Body of pancreas (tissue), 4 donors: ENCODE data around the gene DIP2A.

Source experiments
- CTCF ChIP-seq, 7 experiments: fragments of 450-650 bp in 4 of 7; fragments of 200-600 bp in 3 of 7; sonication (generic) in 3 of 7; IDR thresholded peaks; one replicate each; pipeline ENCODE4 v1.5.1; 2016 to 2019; ENCODE audit warnings: antibody characterized with exemption in 7 of 7
- POLR2A ChIP-seq, 3 donors: fragments of 450-650 bp; IDR thresholded peaks; one replicate each; pipeline ENCODE4 v1.6.1; 2016; ENCODE audit warnings: antibody characterized with exemption in 3 of 3, mild to moderate bottlenecking in 2 of 3

DNA sequence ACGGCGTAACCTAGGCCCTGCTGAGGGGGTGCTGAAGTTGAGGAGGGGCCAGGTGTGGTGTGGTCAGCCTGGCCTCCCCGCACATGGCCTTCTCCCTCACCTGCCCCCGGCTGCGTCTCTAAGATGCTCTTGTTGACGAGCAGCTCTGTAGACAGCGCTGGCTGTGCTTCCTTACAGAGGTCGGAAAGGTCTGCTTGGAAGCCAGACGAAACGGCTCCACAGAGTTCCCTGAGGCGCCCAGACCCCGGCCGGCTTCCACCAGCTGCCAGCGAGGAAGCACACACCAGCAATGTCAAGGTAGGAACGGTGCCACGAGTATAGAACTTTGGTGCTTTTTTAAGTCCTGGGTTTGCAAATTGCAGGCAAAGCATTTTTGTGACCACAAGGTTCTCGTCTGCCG lies 18.8 kb upstream of the DIP2A start:
- TF ChIP-seq CTCF (IDR thresholded peaks at IDR 0.05), result no peak
- TF ChIP-seq POLR2A (IDR thresholded peaks at IDR 0.05), result no peak
